ENCODE data around the gene HABP2. TPM values are rescaled to one million over a fixed set of nuclear protein-coding genes. Genes with fewer than 3 reads are reported as not detected.

HABP2 gene
- total and polyA plus RNA-seq, 2 experiments from 2014 or later = 0.06 TPM; not detected in 1

DNA sequence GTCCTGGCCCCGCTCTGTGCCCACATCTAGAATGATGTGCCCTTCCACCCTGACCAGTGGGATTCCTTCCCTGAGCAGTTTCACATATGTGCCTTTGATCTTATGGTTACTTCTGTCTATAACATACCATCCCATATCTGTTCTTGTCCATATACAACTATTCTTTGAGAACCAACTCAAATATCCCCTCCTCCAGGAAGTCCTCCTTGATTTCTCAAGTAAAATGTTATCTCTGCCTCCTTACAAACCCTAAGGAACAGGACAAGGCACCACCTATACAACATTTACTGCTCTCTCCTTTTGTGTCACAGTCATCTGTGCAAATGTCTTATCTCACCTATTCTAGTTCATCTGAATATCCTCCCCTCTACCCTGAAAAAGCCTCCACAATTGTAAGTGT lies 28.2 kb downstream of the HABP2 start:
- H3K4me3 ChIP-seq = no peak overlapping the region
- H3K27ac ChIP-seq = no peak overlapping the region
- DNase-seq (ENCODE audit: low read depth in 1 of 2, low spot score in 1 of 2) = no peak
- TF ChIP-seq, protein P1, sequence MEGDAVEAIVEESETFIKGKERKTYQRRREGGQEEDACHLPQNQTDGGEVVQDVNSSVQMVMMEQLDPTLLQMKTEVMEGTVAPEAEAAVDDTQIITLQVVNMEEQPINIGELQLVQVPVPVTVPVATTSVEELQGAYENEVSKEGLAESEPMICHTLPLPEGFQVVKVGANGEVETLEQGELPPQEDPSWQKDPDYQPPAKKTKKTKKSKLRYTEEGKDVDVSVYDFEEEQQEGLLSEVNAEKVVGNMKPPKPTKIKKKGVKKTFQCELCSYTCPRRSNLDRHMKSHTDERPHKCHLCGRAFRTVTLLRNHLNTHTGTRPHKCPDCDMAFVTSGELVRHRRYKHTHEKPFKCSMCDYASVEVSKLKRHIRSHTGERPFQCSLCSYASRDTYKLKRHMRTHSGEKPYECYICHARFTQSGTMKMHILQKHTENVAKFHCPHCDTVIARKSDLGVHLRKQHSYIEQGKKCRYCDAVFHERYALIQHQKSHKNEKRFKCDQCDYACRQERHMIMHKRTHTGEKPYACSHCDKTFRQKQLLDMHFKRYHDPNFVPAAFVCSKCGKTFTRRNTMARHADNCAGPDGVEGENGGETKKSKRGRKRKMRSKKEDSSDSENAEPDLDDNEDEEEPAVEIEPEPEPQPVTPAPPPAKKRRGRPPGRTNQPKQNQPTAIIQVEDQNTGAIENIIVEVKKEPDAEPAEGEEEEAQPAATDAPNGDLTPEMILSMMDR (IDR thresholded peaks at IDR 0.05; ENCODE audit: low read depth, low read length) = no peak
- peaks cover 24% of the 10 kb centered on the region for H3K27me3 ChIP-seq
- H3K36me3 ChIP-seq = no peaks in the 10 kb centered on the region
- no peaks in the 10 kb centered on the region for H3K4me1 ChIP-seq (ENCODE audit: low read depth)
- H3K9me3 ChIP-seq (ENCODE audit: low read depth) = no peaks in the 10 kb centered on the region

DNA sequence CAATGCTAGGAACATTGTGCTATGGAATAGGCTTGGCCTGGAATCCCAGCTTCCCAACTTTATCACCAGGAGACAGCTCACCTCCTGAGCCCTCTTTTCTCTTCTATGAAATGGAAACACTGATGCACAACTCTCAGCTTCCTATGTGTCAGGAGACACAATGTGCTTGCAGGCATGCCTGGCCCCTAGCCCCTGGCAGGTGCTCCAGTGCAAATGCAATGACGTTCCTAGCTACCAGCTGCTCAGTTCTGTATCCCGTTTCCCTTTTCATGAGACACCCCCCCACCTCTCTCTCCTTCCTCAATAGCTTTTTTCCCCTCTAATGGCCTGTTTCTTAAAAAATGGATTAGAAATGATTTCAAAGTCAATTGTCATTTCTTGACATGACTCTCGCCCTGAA lies 30.7 kb downstream of the HABP2 start:
- Histone ChIP-seq H3K36me3 (no peaks in the 10 kb centered on the region), H3K9me3 (ENCODE audit: low read depth) (no peaks in the 10 kb centered on the region), H3K27ac (no peak overlapping the region), H3K27me3 (peaks cover 24% of the 10 kb centered on the region), H3K4me3 (no peak overlapping the region), H3K4me1 (ENCODE audit: low read depth) (no peaks in the 10 kb centered on the region)
- TF ChIP-seq, protein P1 (IDR thresholded peaks at IDR 0.05; ENCODE audit: low read depth, low read length) = no peak
- DNase-seq (ENCODE audit: low read depth in 1 of 2, low spot score in 1 of 2) = no peak

DNA sequence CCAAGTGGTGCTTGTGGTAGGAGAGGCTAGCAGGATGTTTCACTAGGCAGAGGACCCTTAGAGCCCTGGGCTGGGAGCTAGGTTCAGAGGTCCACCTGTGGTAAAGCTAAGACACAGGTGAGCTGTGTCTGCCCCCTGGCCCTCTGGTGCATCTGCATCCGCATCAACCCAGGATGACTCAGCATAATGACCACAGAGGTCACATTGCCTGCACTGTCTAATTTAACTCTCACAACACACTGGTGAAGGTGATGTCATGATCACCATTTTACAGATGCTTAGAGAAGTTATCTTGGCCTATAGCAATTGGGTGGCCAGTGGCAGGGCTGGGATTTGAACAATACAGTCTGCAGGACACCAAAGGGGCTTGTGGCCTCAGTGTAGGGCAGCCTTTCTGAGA lies 33.1 kb downstream of the HABP2 start:
- TF ChIP-seq, protein P1 (IDR thresholded peaks at IDR 0.05; ENCODE audit: low read depth, low read length) = no peak
- H3K27me3 ChIP-seq = peaks cover 18% of the 10 kb centered on the region
- DNase-seq (ENCODE audit: low read depth in 1 of 2, low spot score in 1 of 2) = no peak
- no peaks in the 10 kb centered on the region for H3K9me3 ChIP-seq (ENCODE audit: low read depth)
- H3K4me1 ChIP-seq (ENCODE audit: low read depth) = no peaks in the 10 kb centered on the region
- no peak overlapping the region for H3K4me3 ChIP-seq
- no peaks in the 10 kb centered on the region for H3K36me3 ChIP-seq
- H3K27ac ChIP-seq = no peak overlapping the region

DNA sequence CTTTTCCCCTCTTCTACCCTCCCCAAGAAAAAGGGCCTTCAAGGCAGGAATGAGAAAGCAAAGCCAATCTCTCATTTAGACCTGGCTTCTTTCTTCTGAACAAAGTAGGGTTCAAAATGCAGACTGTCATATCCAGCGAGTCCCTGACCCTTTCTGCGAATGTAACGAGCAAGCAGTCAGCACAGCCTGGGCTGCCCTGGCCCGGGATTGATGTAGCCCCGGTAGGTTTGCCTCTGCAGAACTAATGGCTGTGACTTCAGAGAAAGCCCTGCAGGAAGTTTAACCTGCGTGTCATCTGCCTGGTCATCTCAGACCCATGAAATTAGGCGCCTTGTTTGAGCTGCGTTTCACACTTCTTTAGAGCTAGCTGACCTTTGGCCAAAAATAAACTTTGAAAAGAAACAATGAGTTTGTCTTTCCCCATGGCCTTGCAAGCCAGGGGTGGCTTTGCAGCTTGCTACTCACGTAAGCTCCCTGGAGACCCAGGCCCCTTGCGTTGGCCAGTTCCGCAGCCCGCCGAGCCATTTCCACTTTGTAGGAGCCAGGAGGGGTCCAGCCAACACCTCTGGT lies 36.4 kb downstream of the HABP2 start:
- Histone ChIP-seq H3K27ac (no peak overlapping the region), H3K36me3 (no peaks in the 10 kb centered on the region), H3K4me3 (no peak overlapping the region), H3K27me3 (peaks cover 9% of the 10 kb centered on the region), H3K4me1 (ENCODE audit: low read depth) (no peaks in the 10 kb centered on the region), H3K9me3 (ENCODE audit: low read depth) (no peaks in the 10 kb centered on the region)
- no peak for DNase-seq (ENCODE audit: low read depth in 1 of 2, low spot score in 1 of 2)
- TF ChIP-seq, protein P1 (IDR thresholded peaks at IDR 0.05; ENCODE audit: low read depth, low read length) = no peak

DNA sequence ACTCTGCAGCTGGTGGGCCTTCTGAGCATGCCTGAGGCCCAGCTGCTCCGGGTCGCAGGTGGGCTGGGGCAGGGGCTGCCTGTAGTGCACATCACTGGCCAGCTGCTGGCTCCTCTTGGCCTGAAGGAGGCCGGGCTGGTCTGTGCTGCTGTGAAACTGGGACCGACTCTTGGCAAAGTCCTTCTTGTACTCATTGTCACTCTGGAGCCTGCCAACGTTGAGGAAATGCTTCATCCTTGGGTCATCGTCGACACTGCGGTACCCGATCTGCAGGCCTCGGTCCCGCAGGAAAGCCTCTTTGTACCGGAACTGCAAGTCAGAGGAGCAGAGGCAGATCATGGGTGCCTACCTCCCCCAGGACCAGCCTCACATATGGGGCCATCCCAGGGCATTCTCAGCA lies 37.7 kb downstream of the HABP2 start:
- Histone ChIP-seq H3K9me3 (ENCODE audit: low read depth) (no peaks in the 10 kb centered on the region), H3K27ac (no peak overlapping the region), H3K4me1 (ENCODE audit: low read depth) (no peaks in the 10 kb centered on the region), H3K27me3 (peaks cover 3% of the 10 kb centered on the region), H3K36me3 (no peaks in the 10 kb centered on the region), H3K4me3 (no peak overlapping the region)
- TF ChIP-seq, protein P1 (IDR thresholded peaks at IDR 0.05; ENCODE audit: low read depth, low read length) = no peak
- DNase-seq (ENCODE audit: low read depth in 1 of 2, low spot score in 1 of 2) = no peak
